WTC11 (cell line): ENCODE data around the gene ADAMTS7.

Experiments used
- CREB1 ChIP-seq: sonication (generic); formaldehyde crosslinking; IDR thresholded peaks from 2 replicates; pipeline ENCODE4 v1.8.0; 2023; ENCODE audit warnings: mild to moderate bottlenecking, missing genetic modification reagents
- FOXP1 ChIP-seq: sonication (generic); formaldehyde crosslinking; IDR thresholded peaks from 2 replicates; pipeline ENCODE4 v1.8.0; 2022; ENCODE audit warnings: missing genetic modification reagents, mild to moderate bottlenecking, moderate library complexity, borderline replicate concordance
- GABPB1 ChIP-seq: sonication (generic); formaldehyde crosslinking; IDR thresholded peaks from 2 replicates; pipeline ENCODE4 v1.8.1; 2023; ENCODE audit warnings: mild to moderate bottlenecking, missing genetic modification reagents
- NR2C2 ChIP-seq: sonication (generic); formaldehyde crosslinking; IDR thresholded peaks from 2 replicates; pipeline ENCODE4 v1.8.0; 2022; ENCODE audit warnings: mild to moderate bottlenecking, missing genetic modification reagents
- TF ChIP-seq, protein P1 (sequence below): fragments of 200-600 bp; IDR thresholded peaks from 2 replicates; pipeline ENCODE4 v1.8.0; 2022; ENCODE audit warnings: antibody characterized with exemption
- TF ChIP-seq, protein P2 (sequence below): sonication (generic); formaldehyde crosslinking; IDR thresholded peaks from 2 replicates; pipeline ENCODE4 v1.8.1; 2022; ENCODE audit warnings: low read depth, mild to moderate bottlenecking, moderate library complexity, missing genetic modification reagents, borderline replicate concordance

DNA sequence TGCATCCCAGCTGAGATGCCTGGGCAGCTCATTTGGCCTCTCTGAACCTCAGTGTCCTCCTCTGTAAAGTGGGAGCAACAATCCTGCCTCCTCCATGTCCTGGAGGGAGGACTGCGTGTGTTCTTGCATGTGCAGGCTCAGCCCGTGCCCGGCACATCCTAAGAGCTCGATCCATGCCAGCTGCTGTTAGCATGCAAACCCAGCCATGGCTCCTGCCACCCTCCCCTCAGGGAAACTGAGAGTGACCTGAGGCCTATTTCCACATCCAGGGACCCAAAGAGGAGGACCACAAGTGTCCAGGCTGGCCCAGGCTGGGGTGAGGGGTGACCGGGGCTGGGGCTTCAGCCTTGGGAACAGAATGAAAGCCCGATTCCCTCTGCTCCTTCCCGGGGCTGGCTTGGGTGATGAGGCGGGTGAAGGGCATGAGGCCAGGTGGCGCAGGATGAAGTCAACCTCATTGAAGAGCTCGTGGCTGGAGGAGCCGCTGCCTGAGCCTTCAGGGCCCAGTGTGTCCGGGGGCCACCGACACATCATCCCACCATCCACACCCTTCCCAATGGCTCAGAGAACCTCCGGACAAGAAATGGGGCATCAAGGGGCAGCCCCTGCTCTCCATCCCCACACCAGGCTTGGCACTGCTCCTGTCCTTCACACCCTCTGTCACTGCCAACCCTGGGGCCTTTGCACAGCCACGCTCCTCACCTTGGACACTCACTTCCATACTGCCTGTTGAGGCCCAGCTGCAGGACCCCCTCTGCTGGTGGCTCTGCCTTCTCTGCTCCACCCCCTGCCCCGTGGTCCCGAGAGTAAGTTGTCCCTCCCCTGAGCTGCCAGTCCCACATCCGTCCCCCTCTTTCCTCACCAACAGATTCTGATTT lies 42.5 kb downstream of the ADAMTS7 start:
- TF ChIP-seq FOXP1 (CRISPR knock-in tag), result no peak
- TF ChIP-seq, protein P1, sequence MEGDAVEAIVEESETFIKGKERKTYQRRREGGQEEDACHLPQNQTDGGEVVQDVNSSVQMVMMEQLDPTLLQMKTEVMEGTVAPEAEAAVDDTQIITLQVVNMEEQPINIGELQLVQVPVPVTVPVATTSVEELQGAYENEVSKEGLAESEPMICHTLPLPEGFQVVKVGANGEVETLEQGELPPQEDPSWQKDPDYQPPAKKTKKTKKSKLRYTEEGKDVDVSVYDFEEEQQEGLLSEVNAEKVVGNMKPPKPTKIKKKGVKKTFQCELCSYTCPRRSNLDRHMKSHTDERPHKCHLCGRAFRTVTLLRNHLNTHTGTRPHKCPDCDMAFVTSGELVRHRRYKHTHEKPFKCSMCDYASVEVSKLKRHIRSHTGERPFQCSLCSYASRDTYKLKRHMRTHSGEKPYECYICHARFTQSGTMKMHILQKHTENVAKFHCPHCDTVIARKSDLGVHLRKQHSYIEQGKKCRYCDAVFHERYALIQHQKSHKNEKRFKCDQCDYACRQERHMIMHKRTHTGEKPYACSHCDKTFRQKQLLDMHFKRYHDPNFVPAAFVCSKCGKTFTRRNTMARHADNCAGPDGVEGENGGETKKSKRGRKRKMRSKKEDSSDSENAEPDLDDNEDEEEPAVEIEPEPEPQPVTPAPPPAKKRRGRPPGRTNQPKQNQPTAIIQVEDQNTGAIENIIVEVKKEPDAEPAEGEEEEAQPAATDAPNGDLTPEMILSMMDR, result no peak
- TF ChIP-seq NR2C2, result no peak
- TF ChIP-seq GABPB1, result no peak
- TF ChIP-seq, protein P2, sequence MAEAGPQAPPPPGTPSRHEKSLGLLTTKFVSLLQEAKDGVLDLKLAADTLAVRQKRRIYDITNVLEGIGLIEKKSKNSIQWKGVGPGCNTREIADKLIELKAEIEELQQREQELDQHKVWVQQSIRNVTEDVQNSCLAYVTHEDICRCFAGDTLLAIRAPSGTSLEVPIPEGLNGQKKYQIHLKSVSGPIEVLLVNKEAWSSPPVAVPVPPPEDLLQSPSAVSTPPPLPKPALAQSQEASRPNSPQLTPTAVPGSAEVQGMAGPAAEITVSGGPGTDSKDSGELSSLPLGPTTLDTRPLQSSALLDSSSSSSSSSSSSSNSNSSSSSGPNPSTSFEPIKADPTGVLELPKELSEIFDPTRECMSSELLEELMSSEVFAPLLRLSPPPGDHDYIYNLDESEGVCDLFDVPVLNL (CRISPR knock-in tag), result no peak
- TF ChIP-seq CREB1 (CRISPR knock-in tag), result no peak
